IMR-90 (cell line): ENCODE results near the gene RAB33B. TPM values are rescaled to one million over a fixed set of nuclear protein-coding genes. Genes with fewer than 3 reads are reported as not detected.

Experiments used
- ATAC-seq: fragments of 200-7000 bp; cut with Tn5 transposase; 2 replicates; pipeline ENCODE4 v1.9.1; 2020; ENCODE audit warnings: low read depth, mild to moderate bottlenecking, moderate library complexity
- BruUV-seq: library from RNA; stranded (reverse); fragments of 400-500 nt; replicated peaks from 2 replicates; lab custom pipeline; 2021; lab: Mats Ljungman, UMichigan
- CTCF ChIA-PET: fragments of 300-600 bp; formaldehyde crosslinking; extraction: SDS; loops from one replicate; lab custom pipeline; 2021; ENCODE audit warnings: antibody characterized with exemption; lab: Yijun Ruan, JAX
- POLR2A ChIA-PET: fragments of 300-600 bp; sonication (Branson Sonifier 250); formaldehyde crosslinking; loops from one replicate; lab custom pipeline; 2022; ENCODE audit warnings: antibody characterized with exemption; ENCODE audit not compliant: unreplicated experiment; lab: Charles Lee
- DNase-seq: peaks from one replicate; pipeline ENCODE4 v3.0.0; 2013
- H2AFZ ChIP-seq: replicated peaks from 2 replicates; pipeline ENCODE3; 2013; ENCODE audit warnings: low read length, mild to moderate bottlenecking; ENCODE audit not compliant: poor library complexity
- H2AK5ac ChIP-seq: 2 replicates; pipeline ENCODE4 v1.6.1; 2013; ENCODE audit warnings: low read depth, low read length, inconsistent platforms
- H2AK9ac ChIP-seq: replicated peaks from 2 replicates; pipeline ENCODE3; 2013; ENCODE audit warnings: mild to moderate bottlenecking, low read depth, low read length, moderate library complexity; ENCODE audit not compliant: poor library complexity
- H2BK120ac ChIP-seq: 2 replicates; pipeline ENCODE4 v1.6.1; 2013; ENCODE audit warnings: low read depth, low read length, inconsistent platforms
- H2BK15ac ChIP-seq: 3 replicates; pipeline ENCODE4 v1.6.1; 2013; ENCODE audit warnings: low read depth, low read length, inconsistent platforms
- H2BK20ac ChIP-seq: 2 replicates; pipeline ENCODE4 v1.6.1; 2013; ENCODE audit warnings: low read depth, mild to moderate bottlenecking, inconsistent platforms, low read length, moderate library complexity
- H2BK5ac ChIP-seq: 2 replicates; pipeline ENCODE4 v1.6.1; 2013; ENCODE audit warnings: mild to moderate bottlenecking, low read depth, low read length, inconsistent platforms; ENCODE audit not compliant: poor library complexity, severe bottlenecking
- H3K14ac ChIP-seq: replicated peaks from 2 replicates; pipeline ENCODE4 v1.6.1; 2013; ENCODE audit warnings: low read depth, low read length, inconsistent platforms
- H3K18ac ChIP-seq: 2 replicates; pipeline ENCODE4 v1.6.1; 2013; ENCODE audit warnings: low read depth, low read length, control low read depth
- H3K23ac ChIP-seq: 2 replicates; pipeline ENCODE4 v1.6.1; 2013; ENCODE audit warnings: low read depth, low read length, inconsistent platforms
- H3K27ac ChIP-seq: 2 replicates; pipeline ENCODE4 v1.5.1; 2013; ENCODE audit warnings: mild to moderate bottlenecking, control low read depth, low read length; ENCODE audit not compliant: insufficient read depth
- H3K27me3 ChIP-seq: 2 replicates; pipeline ENCODE4 v1.6.1; 2013; ENCODE audit warnings: low read length; ENCODE audit not compliant: control insufficient read depth, insufficient read depth
- H3K36me3 ChIP-seq: 2 replicates; pipeline ENCODE4 v1.6.1; 2013; ENCODE audit warnings: low read length, mixed read lengths; ENCODE audit not compliant: control insufficient read depth, insufficient read depth
- H3K4ac ChIP-seq: 2 replicates; pipeline ENCODE4 v1.6.1; 2013; ENCODE audit warnings: low read depth, low read length, inconsistent platforms
- H3K4me1 ChIP-seq: 2 replicates; pipeline ENCODE4 v1.6.1; 2013; ENCODE audit warnings: low read length, mixed read lengths; ENCODE audit not compliant: control insufficient read depth, insufficient read depth
- H3K4me2 ChIP-seq: 2 replicates; pipeline ENCODE4 v1.6.1; 2013; ENCODE audit warnings: low read depth, mild to moderate bottlenecking, control low read depth, low read length, moderate library complexity
- H3K4me3 ChIP-seq: 2 replicates; pipeline ENCODE4 v1.5.1; 2013; ENCODE audit warnings: low read depth, mild to moderate bottlenecking, control low read depth, low read length, moderate library complexity; ENCODE audit not compliant: insufficient read depth
- H3K56ac ChIP-seq: 2 replicates; pipeline ENCODE4 v1.6.1; 2013; ENCODE audit warnings: low read length, inconsistent platforms; ENCODE audit not compliant: insufficient read depth; ENCODE audit errors: extremely low read depth
- H3K79me1 ChIP-seq, 2 experiments: 2 replicates each; pipeline ENCODE4 v1.6.1; 2013; ENCODE audit warnings: low read length in 2 of 2, inconsistent platforms in 1 of 2, low read depth in 1 of 2
- H3K9ac ChIP-seq: 2 replicates; pipeline ENCODE4 v1.6.1; 2013; ENCODE audit warnings: low read depth, low read length, control low read depth
- H3K9me1 ChIP-seq: 2 replicates; pipeline ENCODE4 v1.6.1; 2013; ENCODE audit warnings: low read length, inconsistent platforms; ENCODE audit not compliant: insufficient read depth
- H3K9me3 ChIP-seq: 2 replicates; pipeline ENCODE4 v1.6.1; 2013; ENCODE audit warnings: low read length; ENCODE audit not compliant: control insufficient read depth, insufficient read depth
- H4K20me1 ChIP-seq: 2 replicates; pipeline ENCODE4 v1.6.1; 2013; ENCODE audit warnings: low read length, inconsistent platforms; ENCODE audit not compliant: insufficient read depth
- H4K5ac ChIP-seq: 2 replicates; pipeline ENCODE4 v1.6.1; 2013; ENCODE audit warnings: mild to moderate bottlenecking, low read depth, low read length, control low read depth
- H4K8ac ChIP-seq, 2 experiments: 2 replicates each; pipeline ENCODE4 v1.6.1; 2013; ENCODE audit warnings: low read depth in 2 of 2, low read length in 2 of 2, control low read depth in 1 of 2, inconsistent platforms in 1 of 2
- H4K91ac ChIP-seq: 2 replicates; pipeline ENCODE4 v1.6.1; 2013; ENCODE audit warnings: low read depth, low read length, inconsistent platforms; ENCODE audit not compliant: insufficient read depth
- BHLHE40 ChIP-seq: fragments of 150-350 bp; IDR thresholded peaks from 2 replicates; pipeline ENCODE4 v1.6.1; 2016; ENCODE audit warnings: mild to moderate bottlenecking, low read depth, low read length
- CEBPB ChIP-seq: IDR thresholded peaks from 2 replicates; pipeline ENCODE4 v1.6.1; 2012; ENCODE audit warnings: low read depth, low read length, improper control_type of control experiment
- CHD1 ChIP-seq: IDR thresholded peaks from 2 replicates; pipeline ENCODE4 v1.6.1; 2012; ENCODE audit warnings: low read depth, low read length, improper control_type of control experiment
- FOS ChIP-seq: fragments of 150-350 bp; IDR thresholded peaks from 2 replicates; pipeline ENCODE4 v1.6.1; 2016; ENCODE audit warnings: low read depth, low read length
- MAFK ChIP-seq: IDR thresholded peaks from 2 replicates; pipeline ENCODE4 v1.6.1; 2012; ENCODE audit warnings: low read depth, low read length, improper control_type of control experiment
- MAZ ChIP-seq: IDR thresholded peaks from 2 replicates; pipeline ENCODE4 v1.6.1; 2012; ENCODE audit warnings: low read depth, mild to moderate bottlenecking, low read length, improper control_type of control experiment, moderate library complexity, borderline replicate concordance
- MXI1 ChIP-seq: IDR thresholded peaks from 2 replicates; pipeline ENCODE4 v1.6.1; 2012; ENCODE audit warnings: low read depth, mild to moderate bottlenecking, low read length, moderate library complexity, borderline replicate concordance
- NFE2L2 ChIP-seq: fragments of 150-350 bp; IDR thresholded peaks from 2 replicates; pipeline ENCODE4 v1.6.1; 2016; ENCODE audit warnings: low read depth, mild to moderate bottlenecking, low read length
- POLR2A ChIP-seq: IDR thresholded peaks from 2 replicates; pipeline ENCODE4 v1.6.1; 2012; ENCODE audit warnings: mild to moderate bottlenecking, low read depth, low read length
- RAD21 ChIP-seq: IDR thresholded peaks from 2 replicates; pipeline ENCODE4 v1.6.1; 2012; ENCODE audit warnings: low read length, improper control_type of control experiment
- RCOR1 ChIP-seq: IDR thresholded peaks from 2 replicates; pipeline ENCODE4 v1.6.1; 2012; ENCODE audit warnings: mild to moderate bottlenecking, low read length, improper control_type of control experiment; ENCODE audit not compliant: insufficient replicate concordance
- RFX5 ChIP-seq: IDR thresholded peaks from 2 replicates; pipeline ENCODE4 v1.8.0; 2012; ENCODE audit warnings: low read depth, mild to moderate bottlenecking, low read length, moderate library complexity
- SMC3 ChIP-seq: fragments of 150-350 bp; IDR thresholded peaks from 2 replicates; pipeline ENCODE4 v1.6.1; 2016; ENCODE audit warnings: low read depth, mild to moderate bottlenecking, antibody characterized with exemption, low read length, moderate library complexity
- WGBS, 2 experiments: methylation state at CpG; one replicate each; pipeline versions ENCODE4 v1.1.5 to v1.1.7; 2013; ENCODE audit warnings: missing lambda C conversion rate in 2 of 2; ENCODE audit not compliant: insufficient read length in 1 of 2; ENCODE audit errors: extremely low coverage in 2 of 2; 5-methylcytosine and 5-hydroxymethylcytosine counted together
- dilution Hi-C: fragments of 300-500 bp; cut with HindIII; formaldehyde crosslinking; loops from one replicate; pipeline ENCODE4 v1.14.3; 2018; ENCODE audit warnings: low sequenced_read_pairs; ENCODE audit not compliant: unreplicated experiment
- in situ Hi-C: fragments of 300-500 bp; cut with MboI; formaldehyde crosslinking; loops from 3 replicates; pipeline ENCODE4 v1.14.3; 2019; ENCODE audit warnings: low sequenced_read_pairs, inconsistent platforms, mixed read lengths
- intact Hi-C: fragments of 100-400 bp; cut with micrococcal nuclease; formaldehyde crosslinking; loops from 2 replicates; pipeline ENCODE4 v1.10.0; 2022
- polyA plus RNA-seq, 3 experiments: library from polyadenylated mRNA; depleted of rRNA; stranded (reverse); fragments of >200 nt; gene quantifications; 2 replicates each; pipeline ENCODE4 v1.2.3, GENCODE V29; 2012; ENCODE audit warnings: low replicate concordance in 1 of 3
- total RNA-seq: library from RNA; depleted of rRNA; stranded (reverse); fragments of >200 nt; gene quantifications from 2 replicates; pipeline ENCODE4 v1.2.3, GENCODE V29; 2012
- TF ChIP-seq, protein P1 (sequence below): conservative IDR thresholded peaks from 2 replicates; pipeline ENCODE4 v1.5.1; 2012; ENCODE audit warnings: mild to moderate bottlenecking, low read depth, low read length, improper control_type of control experiment
- TF ChIP-seq, protein P2 (sequence below): fragments of 150-350 bp; IDR thresholded peaks from 2 replicates; pipeline ENCODE4 v1.6.1; 2017; ENCODE audit warnings: mild to moderate bottlenecking, antibody characterized with exemption, low read length, low read depth
- TF ChIP-seq, protein P3 (sequence below): fragments of 150-350 bp; IDR thresholded peaks from 2 replicates; pipeline ENCODE4 v1.6.1; 2016; ENCODE audit warnings: low read depth, mild to moderate bottlenecking, low read length, moderate library complexity, borderline replicate concordance

RAB33B gene
- total and polyA plus RNA-seq, 2 of the 4 experiments (the other 2 are of a cell fraction), result 3.7 to 7.3 TPM

- Histone ChIP-seq H2AFZ (no peak overlapping the region), H3K36me3 (no peaks in the 10 kb centered on the region), H3K18ac (no peak overlapping the region), H2BK5ac (no peak overlapping the region), H4K20me1 (peaks cover 6% of the 10 kb centered on the region; the same call in 1 of the 2 replicates), H2AK5ac (no peak overlapping the region), H3K9me3 (no peaks in the 10 kb centered on the region), H3K27me3 (no peaks in the 10 kb centered on the region), H4K91ac (no peak overlapping the region), H3K9me1 (peaks cover 4% of the 10 kb centered on the region; the same call in 1 of the 2 replicates), H3K9ac (no peak overlapping the region), H3K4me1 (peaks cover 3% of the 10 kb centered on the region), H3K79me1 (peaks cover 35 to 66% of the 10 kb centered on the region in 2 experiments), H3K4me2 (no peak overlapping the region), H2AK9ac (no peak overlapping the region), H3K4ac (no peak overlapping the region), H2BK15ac (no peak overlapping the region), H2BK20ac (no peak overlapping the region), H4K5ac (no peak overlapping the region), H3K56ac (no peak overlapping the region), H3K14ac (no peak overlapping the region), H3K27ac (no peak overlapping the region), H3K4me3 (no peak overlapping the region), H3K23ac (no peak overlapping the region), H4K8ac (no peak overlapping the region), H2BK120ac (no peak overlapping the region)
- intact Hi-C loops, result no loop called here
- ATAC-seq (no peak), DNase-seq (no peak)
- ChIA-PET CTCF (interaction anchor here (0.8 to 1.2 kb wide), 2 partner anchors 9 to 88 kb away, joined by 3 read pairs; no protein-coding TSS in a partner anchor), POLR2A (no interaction called here)
- no TSS peak for BruUV-seq
- WGBS, 2 experiments, result 55% methylated on average over 2 of the region's 4 CpGs; no CpG with 5 or more reads in 1 of the 2 experiments
- dilution Hi-C loops, result no loop called here
- TF ChIP-seq MXI1, result no peak
- no peak for TF ChIP-seq POLR2A
- no peak for TF ChIP-seq RCOR1
- no peak for TF ChIP-seq NFE2L2
- TF ChIP-seq, protein P1, sequence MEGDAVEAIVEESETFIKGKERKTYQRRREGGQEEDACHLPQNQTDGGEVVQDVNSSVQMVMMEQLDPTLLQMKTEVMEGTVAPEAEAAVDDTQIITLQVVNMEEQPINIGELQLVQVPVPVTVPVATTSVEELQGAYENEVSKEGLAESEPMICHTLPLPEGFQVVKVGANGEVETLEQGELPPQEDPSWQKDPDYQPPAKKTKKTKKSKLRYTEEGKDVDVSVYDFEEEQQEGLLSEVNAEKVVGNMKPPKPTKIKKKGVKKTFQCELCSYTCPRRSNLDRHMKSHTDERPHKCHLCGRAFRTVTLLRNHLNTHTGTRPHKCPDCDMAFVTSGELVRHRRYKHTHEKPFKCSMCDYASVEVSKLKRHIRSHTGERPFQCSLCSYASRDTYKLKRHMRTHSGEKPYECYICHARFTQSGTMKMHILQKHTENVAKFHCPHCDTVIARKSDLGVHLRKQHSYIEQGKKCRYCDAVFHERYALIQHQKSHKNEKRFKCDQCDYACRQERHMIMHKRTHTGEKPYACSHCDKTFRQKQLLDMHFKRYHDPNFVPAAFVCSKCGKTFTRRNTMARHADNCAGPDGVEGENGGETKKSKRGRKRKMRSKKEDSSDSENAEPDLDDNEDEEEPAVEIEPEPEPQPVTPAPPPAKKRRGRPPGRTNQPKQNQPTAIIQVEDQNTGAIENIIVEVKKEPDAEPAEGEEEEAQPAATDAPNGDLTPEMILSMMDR, result no peak
- no peak for TF ChIP-seq FOS
- TF ChIP-seq RFX5, result no peak
- TF ChIP-seq, protein P2, sequence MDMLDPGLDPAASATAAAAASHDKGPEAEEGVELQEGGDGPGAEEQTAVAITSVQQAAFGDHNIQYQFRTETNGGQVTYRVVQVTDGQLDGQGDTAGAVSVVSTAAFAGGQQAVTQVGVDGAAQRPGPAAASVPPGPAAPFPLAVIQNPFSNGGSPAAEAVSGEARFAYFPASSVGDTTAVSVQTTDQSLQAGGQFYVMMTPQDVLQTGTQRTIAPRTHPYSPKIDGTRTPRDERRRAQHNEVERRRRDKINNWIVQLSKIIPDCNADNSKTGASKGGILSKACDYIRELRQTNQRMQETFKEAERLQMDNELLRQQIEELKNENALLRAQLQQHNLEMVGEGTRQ, result no peak
- TF ChIP-seq CEBPB, result no peak
- TF ChIP-seq RAD21, result no peak
- no peak for TF ChIP-seq MAZ
- TF ChIP-seq BHLHE40, result no peak
- TF ChIP-seq, protein P3, sequence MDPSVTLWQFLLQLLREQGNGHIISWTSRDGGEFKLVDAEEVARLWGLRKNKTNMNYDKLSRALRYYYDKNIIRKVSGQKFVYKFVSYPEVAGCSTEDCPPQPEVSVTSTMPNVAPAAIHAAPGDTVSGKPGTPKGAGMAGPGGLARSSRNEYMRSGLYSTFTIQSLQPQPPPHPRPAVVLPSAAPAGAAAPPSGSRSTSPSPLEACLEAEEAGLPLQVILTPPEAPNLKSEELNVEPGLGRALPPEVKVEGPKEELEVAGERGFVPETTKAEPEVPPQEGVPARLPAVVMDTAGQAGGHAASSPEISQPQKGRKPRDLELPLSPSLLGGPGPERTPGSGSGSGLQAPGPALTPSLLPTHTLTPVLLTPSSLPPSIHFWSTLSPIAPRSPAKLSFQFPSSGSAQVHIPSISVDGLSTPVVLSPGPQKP, result no peak
- TF ChIP-seq CHD1, result no peak
- no peak for TF ChIP-seq SMC3
- TF ChIP-seq MAFK, result no peak
- in situ Hi-C loops, result no loop called here
Observed at GRCh38 chr4:139457318-139457717, 3.4 kb downstream of the RAB33B start.
